ENCODE measurements around the gene EXOC4. TPM values are rescaled to one million over a fixed set of nuclear protein-coding genes. Genes with fewer than 3 reads are reported as not detected.
A peak's percentile ranks its signal among the peaks of the same experiment; 100 is the strongest.

Gene EXOC4
- total RNA-seq, 1 donor from 2014 or later = 51.6 TPM

DNA sequence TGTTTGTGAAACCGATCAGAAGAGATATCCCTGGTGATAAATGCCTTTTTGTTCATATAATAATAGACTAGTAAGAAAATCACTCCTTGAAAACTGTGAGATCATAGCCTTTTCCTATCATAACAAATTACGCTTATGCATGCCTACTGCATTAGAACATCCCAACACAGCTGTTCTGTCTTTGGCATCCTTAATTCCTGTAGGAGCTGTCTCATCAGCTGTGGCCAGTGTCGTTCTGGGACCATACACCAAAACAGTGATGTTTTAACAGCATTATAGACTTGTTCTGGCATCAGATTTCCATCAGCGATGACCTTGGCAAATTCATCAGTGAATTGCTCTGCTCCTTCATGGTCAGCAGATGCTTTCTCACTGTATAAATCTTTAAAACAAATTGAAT lies 450.7 kb downstream of the EXOC4 start:
- TF ChIP-seq, protein P1, sequence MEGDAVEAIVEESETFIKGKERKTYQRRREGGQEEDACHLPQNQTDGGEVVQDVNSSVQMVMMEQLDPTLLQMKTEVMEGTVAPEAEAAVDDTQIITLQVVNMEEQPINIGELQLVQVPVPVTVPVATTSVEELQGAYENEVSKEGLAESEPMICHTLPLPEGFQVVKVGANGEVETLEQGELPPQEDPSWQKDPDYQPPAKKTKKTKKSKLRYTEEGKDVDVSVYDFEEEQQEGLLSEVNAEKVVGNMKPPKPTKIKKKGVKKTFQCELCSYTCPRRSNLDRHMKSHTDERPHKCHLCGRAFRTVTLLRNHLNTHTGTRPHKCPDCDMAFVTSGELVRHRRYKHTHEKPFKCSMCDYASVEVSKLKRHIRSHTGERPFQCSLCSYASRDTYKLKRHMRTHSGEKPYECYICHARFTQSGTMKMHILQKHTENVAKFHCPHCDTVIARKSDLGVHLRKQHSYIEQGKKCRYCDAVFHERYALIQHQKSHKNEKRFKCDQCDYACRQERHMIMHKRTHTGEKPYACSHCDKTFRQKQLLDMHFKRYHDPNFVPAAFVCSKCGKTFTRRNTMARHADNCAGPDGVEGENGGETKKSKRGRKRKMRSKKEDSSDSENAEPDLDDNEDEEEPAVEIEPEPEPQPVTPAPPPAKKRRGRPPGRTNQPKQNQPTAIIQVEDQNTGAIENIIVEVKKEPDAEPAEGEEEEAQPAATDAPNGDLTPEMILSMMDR (IDR thresholded peaks at IDR 0.05; ENCODE audit: insufficient read depth, low read length, poor library complexity, severe bottlenecking) = no peak
- DNase-seq (ENCODE audit: low read depth) = peak; percentile 61
- H3K27me3 ChIP-seq (ENCODE audit: control insufficient read depth, insufficient read depth, low read length) = no peaks in the 10 kb centered on the region
- H3K36me3 ChIP-seq (ENCODE audit: control insufficient read depth, insufficient read depth, low read length) = no peaks in the 10 kb centered on the region
- no peak overlapping the region for H3K4me3 ChIP-seq (ENCODE audit: low read depth, low read length)

DNA sequence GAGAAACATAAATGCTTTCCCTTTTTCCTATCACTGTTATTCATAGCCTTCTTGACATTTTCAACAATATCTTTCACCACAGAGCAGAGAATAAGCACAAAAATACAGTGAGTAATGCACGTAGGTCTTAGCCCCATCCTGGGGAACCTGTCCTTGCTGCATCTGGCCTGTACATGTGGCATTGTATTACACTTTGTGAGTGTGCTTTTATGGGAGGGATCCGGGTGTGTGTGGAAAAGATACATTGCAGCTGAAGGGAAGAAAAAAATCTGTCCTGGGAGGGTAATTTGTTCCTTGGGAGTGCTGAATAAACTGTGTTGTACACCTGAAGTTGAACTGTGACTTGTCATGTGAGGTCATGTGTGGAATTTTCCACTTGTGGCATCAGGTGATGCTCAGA lies 451.6 kb downstream of the EXOC4 start:
- TF ChIP-seq, protein P1 (IDR thresholded peaks at IDR 0.05; ENCODE audit: insufficient read depth, low read length, poor library complexity, severe bottlenecking) = no peak
- Histone ChIP-seq H3K27me3 (ENCODE audit: control insufficient read depth, insufficient read depth, low read length) (no peaks in the 10 kb centered on the region), H3K4me3 (ENCODE audit: low read depth, low read length) (no peak overlapping the region), H3K36me3 (ENCODE audit: control insufficient read depth, insufficient read depth, low read length) (no peaks in the 10 kb centered on the region)
- DNase-seq (ENCODE audit: low read depth) = no peak

DNA sequence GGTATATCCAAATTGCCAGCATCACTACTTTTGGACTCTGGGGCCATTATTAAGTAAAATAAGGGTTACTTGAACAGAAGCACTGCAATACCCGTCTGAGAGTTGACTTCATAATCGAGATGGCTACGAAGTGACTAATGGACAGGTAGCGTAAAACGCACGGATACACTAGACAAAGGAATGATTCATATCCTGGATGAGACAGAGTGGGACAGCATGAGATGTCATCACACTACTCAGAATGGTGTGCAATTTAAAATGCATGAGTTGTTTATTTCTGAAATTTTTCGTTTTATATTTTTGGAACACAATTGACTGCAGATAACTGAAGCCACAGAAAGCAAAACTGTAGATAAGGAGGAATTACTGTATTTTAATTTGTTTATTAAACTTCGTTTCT lies 452.7 kb downstream of the EXOC4 start:
- DNase-seq (ENCODE audit: low read depth) = peak; percentile 80
- TF ChIP-seq, protein P1 (IDR thresholded peaks at IDR 0.05; ENCODE audit: insufficient read depth, low read length, poor library complexity, severe bottlenecking) = no peak
- Histone ChIP-seq H3K36me3 (ENCODE audit: control insufficient read depth, insufficient read depth, low read length) (no peaks in the 10 kb centered on the region), H3K27me3 (ENCODE audit: control insufficient read depth, insufficient read depth, low read length) (no peaks in the 10 kb centered on the region), H3K4me3 (ENCODE audit: low read depth, low read length) (no peak overlapping the region)

DNA sequence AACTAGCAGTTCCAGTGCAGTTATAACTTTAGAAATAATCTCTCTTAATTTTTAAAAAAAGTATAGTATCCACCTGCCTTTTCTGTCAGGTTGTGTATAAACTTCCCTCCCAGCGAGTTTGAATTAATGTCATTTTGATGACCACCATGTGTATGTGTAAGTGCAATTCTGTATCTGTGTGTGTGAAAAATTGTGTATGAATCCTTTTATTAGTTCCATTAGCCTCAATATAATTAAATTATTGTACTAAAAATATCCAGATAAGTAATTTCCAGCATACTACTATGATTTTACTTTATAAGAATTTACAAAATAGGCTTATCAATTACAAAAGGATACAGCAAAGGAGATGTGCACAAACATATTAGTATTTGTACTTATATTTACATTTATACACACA lies 453.1 kb downstream of the EXOC4 start:
- no peaks in the 10 kb centered on the region for H3K36me3 ChIP-seq (ENCODE audit: control insufficient read depth, insufficient read depth, low read length)
- TF ChIP-seq, protein P1 (IDR thresholded peaks at IDR 0.05; ENCODE audit: insufficient read depth, low read length, poor library complexity, severe bottlenecking) = no peak
- H3K4me3 ChIP-seq (ENCODE audit: low read depth, low read length) = no peak overlapping the region
- DNase-seq (ENCODE audit: low read depth) = no peak
- H3K27me3 ChIP-seq (ENCODE audit: control insufficient read depth, insufficient read depth, low read length) = no peaks in the 10 kb centered on the region

DNA sequence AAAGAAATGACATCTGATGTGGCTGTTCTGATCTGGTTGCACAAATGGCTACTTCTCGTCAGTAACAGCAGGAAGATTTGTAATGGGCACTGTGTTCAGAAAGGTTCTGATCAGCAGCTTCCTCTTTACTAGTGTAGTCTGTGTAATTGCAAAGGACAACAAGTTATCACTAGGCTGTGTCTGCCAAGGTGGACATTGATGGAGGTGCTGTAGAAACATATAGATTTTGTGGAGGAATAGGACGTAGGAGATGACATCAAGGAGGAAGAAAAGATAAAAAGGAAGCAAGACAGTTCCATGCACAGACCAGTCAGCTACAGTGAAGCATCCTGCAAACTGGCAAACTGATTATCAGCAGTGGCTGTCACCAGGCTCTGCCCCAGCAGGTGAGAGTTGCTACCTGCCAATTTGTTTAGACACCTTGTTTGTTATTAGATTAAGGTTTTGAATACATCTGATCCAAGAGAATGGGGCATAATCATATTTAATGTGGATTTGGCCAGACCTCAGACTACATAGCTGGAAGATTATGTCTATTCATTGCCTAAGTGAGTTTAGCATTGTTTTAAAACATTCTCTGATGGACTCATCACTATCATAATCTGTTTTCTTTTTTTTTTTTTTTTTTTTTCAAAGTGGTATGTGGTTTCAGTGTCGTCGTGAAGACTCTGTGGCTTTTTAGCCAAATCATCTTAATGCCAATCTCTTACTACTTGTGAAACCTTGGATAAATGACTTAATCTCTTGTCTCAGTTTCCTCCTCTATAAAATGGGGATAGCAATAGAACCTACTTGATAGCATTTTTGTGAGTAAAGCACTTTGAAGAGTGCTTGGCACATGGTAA lies 456.4 kb downstream of the EXOC4 start:
- no peak overlapping the region for H3K4me3 ChIP-seq (ENCODE audit: low read depth, low read length)
- H3K27me3 ChIP-seq (ENCODE audit: control insufficient read depth, insufficient read depth, low read length) = no peaks in the 10 kb centered on the region
- no peaks in the 10 kb centered on the region for H3K36me3 ChIP-seq (ENCODE audit: control insufficient read depth, insufficient read depth, low read length)
- DNase-seq (ENCODE audit: low read depth) = no peak
- TF ChIP-seq, protein P1 (IDR thresholded peaks at IDR 0.05; ENCODE audit: insufficient read depth, low read length, poor library complexity, severe bottlenecking) = no peak

DNA sequence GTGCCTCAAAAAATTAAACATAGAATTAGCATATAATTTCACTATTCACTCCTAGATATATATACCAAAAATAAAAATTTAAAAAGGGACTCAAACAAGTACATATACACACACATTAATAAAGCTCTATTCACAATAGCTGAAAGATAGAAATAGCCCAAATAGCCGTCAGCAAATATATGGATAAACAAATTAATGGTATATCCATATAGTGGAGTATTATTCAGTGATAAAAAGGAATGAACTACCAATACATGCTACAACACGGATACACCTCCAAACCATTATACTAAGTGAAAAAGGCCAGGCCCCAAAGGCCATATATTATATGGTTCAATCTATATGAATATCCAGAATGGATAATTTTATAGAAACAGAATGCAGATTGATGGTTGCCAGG lies 459.7 kb downstream of the EXOC4 start:
- H3K36me3 ChIP-seq (ENCODE audit: control insufficient read depth, insufficient read depth, low read length) = no peaks in the 10 kb centered on the region
- H3K27me3 ChIP-seq (ENCODE audit: control insufficient read depth, insufficient read depth, low read length) = no peaks in the 10 kb centered on the region
- DNase-seq (ENCODE audit: low read depth) = no peak
- H3K4me3 ChIP-seq (ENCODE audit: low read depth, low read length) = no peak overlapping the region
- TF ChIP-seq, protein P1 (IDR thresholded peaks at IDR 0.05; ENCODE audit: insufficient read depth, low read length, poor library complexity, severe bottlenecking) = no peak
